GM23338 (cell line): ENCODE results near the gene CEP85. TPM values are rescaled to one million over a fixed set of nuclear protein-coding genes. Genes with fewer than 3 reads are reported as not detected.

Experiments used
- ATAC-seq: fragments of 200-7000 bp; cut with Tn5 transposase; 3 replicates; pipeline ENCODE4 v1.9.1; 2020
- DNase-seq: peaks from one replicate; pipeline ENCODE4 v3.0.0-alpha.2; 2015; ENCODE audit warnings: low spot score
- H2AFZ ChIP-seq: fragments of 200-600 bp; sonication (generic); 2 replicates; pipeline ENCODE4 v1.8.0; 2016; ENCODE audit warnings: antibody characterized with exemption, mild to moderate bottlenecking, moderate library complexity
- H3F3A ChIP-seq: fragments of 200-600 bp; sonication (generic); replicated peaks from 2 replicates; pipeline ENCODE4 v1.8.0; 2017; ENCODE audit warnings: antibody characterized with exemption, mixed run types, low read depth
- H3K27ac ChIP-seq: fragments of 200-600 bp; sonication (generic); 2 replicates; pipeline ENCODE4 v1.6.1; 2016; ENCODE audit warnings: low read depth
- H3K27me3 ChIP-seq: fragments of 200-600 bp; sonication (generic); 2 replicates; pipeline ENCODE4 v1.8.0; 2016; ENCODE audit warnings: mild to moderate bottlenecking, mixed run types, moderate library complexity; ENCODE audit not compliant: insufficient read depth
- H3K36me3 ChIP-seq: fragments of 200-600 bp; sonication (generic); 2 replicates; pipeline ENCODE4 v1.8.0; 2016; ENCODE audit warnings: mild to moderate bottlenecking; ENCODE audit not compliant: insufficient read depth
- H3K4me1 ChIP-seq: fragments of 200-600 bp; sonication (generic); 2 replicates; pipeline ENCODE4 v1.8.0; 2016; ENCODE audit warnings: mild to moderate bottlenecking, moderate library complexity; ENCODE audit not compliant: insufficient read depth
- H3K4me2 ChIP-seq: fragments of 200-600 bp; sonication (generic); 2 replicates; pipeline ENCODE4 v1.7.1; 2017; ENCODE audit warnings: mixed run types
- H3K4me3 ChIP-seq: fragments of 200-600 bp; sonication (generic); 2 replicates; pipeline ENCODE4 v1.6.1; 2016; ENCODE audit warnings: mixed run types
- H3K79me2 ChIP-seq: fragments of 200-600 bp; sonication (generic); replicated peaks from 2 replicates; pipeline ENCODE4 v1.8.0; 2017; ENCODE audit warnings: mild to moderate bottlenecking; ENCODE audit not compliant: insufficient read depth
- H3K9me2 ChIP-seq: fragments of 200-600 bp; sonication (generic); 2 replicates; pipeline ENCODE4 v1.8.0; 2017; ENCODE audit not compliant: insufficient read depth
- H4K20me1 ChIP-seq: fragments of 200-600 bp; sonication (generic); replicated peaks from 2 replicates; pipeline ENCODE4 v1.8.0; 2017; ENCODE audit warnings: mild to moderate bottlenecking; ENCODE audit not compliant: insufficient read depth
- H3K27ac Mint-ChIP-seq: 2 replicates; pipeline ENCODE4 v1.8.0; 2020; ENCODE audit warnings: inconsistent platforms, mild to moderate bottlenecking, moderate library complexity, mixed read lengths
- H3K27me3 Mint-ChIP-seq: 3 replicates; pipeline ENCODE4 v1.8.0; 2022; ENCODE audit warnings: low read depth, mild to moderate bottlenecking, moderate library complexity, mixed read lengths, inconsistent platforms; ENCODE audit not compliant: insufficient read depth, poor library complexity
- H3K36me3 Mint-ChIP-seq: 3 replicates; pipeline ENCODE4 v1.8.0; 2021; ENCODE audit warnings: low read depth, mild to moderate bottlenecking, inconsistent platforms, moderate library complexity, mixed read lengths
- H3K4me1 Mint-ChIP-seq: 3 replicates; pipeline ENCODE4 v1.8.0; 2020; ENCODE audit warnings: mild to moderate bottlenecking, inconsistent platforms, mixed read lengths
- H3K4me3 Mint-ChIP-seq: 3 replicates; pipeline ENCODE4 v1.8.0; 2021; ENCODE audit warnings: moderate library complexity, mild to moderate bottlenecking, inconsistent platforms, mixed read lengths
- H3K9me3 Mint-ChIP-seq: 3 replicates; pipeline ENCODE4 v1.8.0; 2020; ENCODE audit warnings: moderate library complexity, mild to moderate bottlenecking, inconsistent platforms, mixed read lengths
- EZH2 ChIP-seq: fragments of 200-600 bp; sonication (generic); IDR thresholded peaks from one replicate; pipeline ENCODE4 v1.8.0; 2017; ENCODE audit warnings: antibody characterized with exemption, mild to moderate bottlenecking, low read depth; ENCODE audit not compliant: unreplicated experiment
- EZH2phosphoT487 ChIP-seq: fragments of 200-600 bp; sonication (generic); IDR thresholded peaks from one replicate; pipeline ENCODE4 v1.8.1; 2018; ENCODE audit warnings: antibody characterized with exemption; ENCODE audit not compliant: unreplicated experiment
- JUNB ChIP-seq: IDR thresholded peaks from one replicate; pipeline ENCODE4 v1.6.1; 2016; ENCODE audit warnings: antibody characterized with exemption; ENCODE audit not compliant: unreplicated experiment
- NANOG ChIP-seq: IDR thresholded peaks from 2 replicates; pipeline ENCODE4 v1.6.1; 2016; ENCODE audit warnings: antibody characterized with exemption, borderline replicate concordance
- POLR2AphosphoS5 ChIP-seq: IDR thresholded peaks from 2 replicates; pipeline ENCODE4 v1.6.1; 2016; ENCODE audit warnings: antibody characterized with exemption, low read depth
- REST ChIP-seq: IDR thresholded peaks from one replicate; pipeline ENCODE4 v1.6.1; 2018; ENCODE audit warnings: antibody characterized with exemption; ENCODE audit not compliant: unreplicated experiment
- STAT1 ChIP-seq: IDR thresholded peaks from one replicate; pipeline ENCODE4 v1.6.1; 2016; ENCODE audit warnings: antibody characterized with exemption; ENCODE audit not compliant: unreplicated experiment
- polyA plus RNA-seq: library from polyadenylated mRNA; unstranded; fragments of >200 nt; fragmentation: Nextera tagmentation; extraction: Ambion mirVana; gene quantifications from 2 replicates; pipeline ENCODE4 v1.2.1, GENCODE V29; 2016
- total RNA-seq: library from RNA; depleted of rRNA; stranded (reverse); fragments of >200 nt; shearing (Covaris generic); gene quantifications from 2 replicates; pipeline ENCODE4 v1.2.3, GENCODE V29; 2014
- TF ChIP-seq, protein P1 (sequence below): fragments of 250-450 bp; sonication (Bioruptor Pico); IDR thresholded peaks from 2 replicates; pipeline ENCODE4 v1.5.0; 2020; ENCODE audit warnings: mild to moderate bottlenecking, moderate library complexity
- TF ChIP-seq, protein P2 (sequence below): IDR thresholded peaks from 2 replicates; pipeline ENCODE4 v1.6.1; 2016; ENCODE audit warnings: antibody characterized with exemption
- TF ChIP-seq, protein P3 (sequence below), 2 experiments: fragments of 200-600 bp in 1 of 2; sonication (generic) in 1 of 2; conservative IDR thresholded peaks; 2 replicates each; pipeline versions ENCODE4 v1.5.1 to v1.6.1; 2016 to 2017; ENCODE audit warnings: antibody characterized with exemption in 2 of 2, low read depth in 2 of 2, mild to moderate bottlenecking in 2 of 2, moderate library complexity in 1 of 2

CEP85 gene
- total and polyA plus RNA-seq, 2 experiments from 2014 or later, result 12.8 to 36.8 TPM

DNA sequence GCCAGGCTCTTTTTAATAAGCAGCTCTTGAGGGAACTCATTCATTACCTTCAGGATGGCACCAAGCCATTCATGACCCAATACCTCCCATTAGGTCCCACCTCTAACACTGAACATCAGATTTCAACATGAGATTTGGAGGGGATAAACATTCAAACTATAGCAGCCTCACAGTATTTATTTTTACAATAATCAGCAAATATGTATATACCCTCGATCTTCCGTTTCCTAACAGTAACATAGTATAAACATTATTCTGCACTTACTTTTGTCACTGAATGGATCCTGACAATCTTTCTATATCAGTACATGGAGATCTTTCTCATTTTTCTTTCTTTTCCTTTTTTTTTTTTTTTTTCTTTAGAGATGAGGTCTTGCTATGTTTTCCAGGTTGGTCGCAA, 38.2 kb upstream of the CEP85 start (continued):
- TF ChIP-seq, protein P1, sequence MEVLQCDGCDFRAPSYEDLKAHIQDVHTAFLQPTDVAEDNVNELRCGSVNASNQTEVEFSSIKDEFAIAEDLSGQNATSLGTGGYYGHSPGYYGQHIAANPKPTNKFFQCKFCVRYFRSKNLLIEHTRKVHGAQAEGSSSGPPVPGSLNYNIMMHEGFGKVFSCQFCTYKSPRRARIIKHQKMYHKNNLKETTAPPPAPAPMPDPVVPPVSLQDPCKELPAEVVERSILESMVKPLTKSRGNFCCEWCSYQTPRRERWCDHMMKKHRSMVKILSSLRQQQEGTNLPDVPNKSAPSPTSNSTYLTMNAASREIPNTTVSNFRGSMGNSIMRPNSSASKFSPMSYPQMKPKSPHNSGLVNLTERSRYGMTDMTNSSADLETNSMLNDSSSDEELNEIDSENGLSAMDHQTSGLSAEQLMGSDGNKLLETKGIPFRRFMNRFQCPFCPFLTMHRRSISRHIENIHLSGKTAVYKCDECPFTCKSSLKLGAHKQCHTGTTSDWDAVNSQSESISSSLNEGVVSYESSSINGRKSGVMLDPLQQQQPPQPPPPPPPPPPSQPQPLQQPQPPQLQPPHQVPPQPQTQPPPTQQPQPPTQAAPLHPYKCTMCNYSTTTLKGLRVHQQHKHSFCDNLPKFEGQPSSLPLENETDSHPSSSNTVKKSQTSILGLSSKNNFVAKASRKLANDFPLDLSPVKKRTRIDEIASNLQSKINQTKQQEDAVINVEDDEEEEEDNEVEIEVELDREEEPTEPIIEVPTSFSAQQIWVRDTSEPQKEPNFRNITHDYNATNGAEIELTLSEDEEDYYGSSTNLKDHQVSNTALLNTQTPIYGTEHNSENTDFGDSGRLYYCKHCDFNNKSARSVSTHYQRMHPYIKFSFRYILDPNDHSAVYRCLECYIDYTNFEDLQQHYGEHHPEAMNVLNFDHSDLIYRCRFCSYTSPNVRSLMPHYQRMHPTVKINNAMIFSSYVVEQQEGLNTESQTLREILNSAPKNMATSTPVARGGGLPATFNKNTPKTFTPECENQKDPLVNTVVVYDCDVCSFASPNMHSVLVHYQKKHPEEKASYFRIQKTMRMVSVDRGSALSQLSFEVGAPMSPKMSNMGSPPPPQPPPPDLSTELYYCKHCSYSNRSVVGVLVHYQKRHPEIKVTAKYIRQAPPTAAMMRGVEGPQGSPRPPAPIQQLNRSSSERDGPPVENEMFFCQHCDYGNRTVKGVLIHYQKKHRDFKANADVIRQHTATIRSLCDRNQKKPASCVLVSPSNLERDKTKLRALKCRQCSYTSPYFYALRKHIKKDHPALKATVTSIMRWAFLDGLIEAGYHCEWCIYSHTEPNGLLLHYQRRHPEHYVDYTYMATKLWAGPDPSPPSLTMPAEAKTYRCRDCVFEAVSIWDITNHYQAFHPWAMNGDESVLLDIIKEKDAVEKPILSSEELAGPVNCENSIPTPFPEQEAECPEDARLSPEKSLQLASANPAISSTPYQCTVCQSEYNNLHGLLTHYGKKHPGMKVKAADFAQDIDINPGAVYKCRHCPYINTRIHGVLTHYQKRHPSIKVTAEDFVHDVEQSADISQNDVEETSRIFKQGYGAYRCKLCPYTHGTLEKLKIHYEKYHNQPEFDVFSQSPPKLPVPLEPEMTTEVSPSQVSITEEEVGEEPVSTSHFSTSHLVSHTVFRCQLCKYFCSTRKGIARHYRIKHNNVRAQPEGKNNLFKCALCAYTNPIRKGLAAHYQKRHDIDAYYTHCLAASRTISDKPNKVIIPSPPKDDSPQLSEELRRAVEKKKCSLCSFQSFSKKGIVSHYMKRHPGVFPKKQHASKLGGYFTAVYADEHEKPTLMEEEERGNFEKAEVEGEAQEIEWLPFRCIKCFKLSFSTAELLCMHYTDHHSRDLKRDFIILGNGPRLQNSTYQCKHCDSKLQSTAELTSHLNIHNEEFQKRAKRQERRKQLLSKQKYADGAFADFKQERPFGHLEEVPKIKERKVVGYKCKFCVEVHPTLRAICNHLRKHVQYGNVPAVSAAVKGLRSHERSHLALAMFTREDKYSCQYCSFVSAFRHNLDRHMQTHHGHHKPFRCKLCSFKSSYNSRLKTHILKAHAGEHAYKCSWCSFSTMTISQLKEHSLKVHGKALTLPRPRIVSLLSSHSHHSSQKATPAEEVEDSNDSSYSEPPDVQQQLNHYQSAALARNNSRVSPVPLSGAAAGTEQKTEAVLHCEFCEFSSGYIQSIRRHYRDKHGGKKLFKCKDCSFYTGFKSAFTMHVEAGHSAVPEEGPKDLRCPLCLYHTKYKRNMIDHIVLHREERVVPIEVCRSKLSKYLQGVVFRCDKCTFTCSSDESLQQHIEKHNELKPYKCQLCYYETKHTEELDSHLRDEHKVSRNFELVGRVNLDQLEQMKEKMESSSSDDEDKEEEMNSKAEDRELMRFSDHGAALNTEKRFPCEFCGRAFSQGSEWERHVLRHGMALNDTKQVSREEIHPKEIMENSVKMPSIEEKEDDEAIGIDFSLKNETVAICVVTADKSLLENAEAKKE (CRISPR knock-in tag), result no peak
- TF ChIP-seq, protein P2, sequence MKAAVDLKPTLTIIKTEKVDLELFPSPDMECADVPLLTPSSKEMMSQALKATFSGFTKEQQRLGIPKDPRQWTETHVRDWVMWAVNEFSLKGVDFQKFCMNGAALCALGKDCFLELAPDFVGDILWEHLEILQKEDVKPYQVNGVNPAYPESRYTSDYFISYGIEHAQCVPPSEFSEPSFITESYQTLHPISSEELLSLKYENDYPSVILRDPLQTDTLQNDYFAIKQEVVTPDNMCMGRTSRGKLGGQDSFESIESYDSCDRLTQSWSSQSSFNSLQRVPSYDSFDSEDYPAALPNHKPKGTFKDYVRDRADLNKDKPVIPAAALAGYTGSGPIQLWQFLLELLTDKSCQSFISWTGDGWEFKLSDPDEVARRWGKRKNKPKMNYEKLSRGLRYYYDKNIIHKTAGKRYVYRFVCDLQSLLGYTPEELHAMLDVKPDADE, result no peak

DNA sequence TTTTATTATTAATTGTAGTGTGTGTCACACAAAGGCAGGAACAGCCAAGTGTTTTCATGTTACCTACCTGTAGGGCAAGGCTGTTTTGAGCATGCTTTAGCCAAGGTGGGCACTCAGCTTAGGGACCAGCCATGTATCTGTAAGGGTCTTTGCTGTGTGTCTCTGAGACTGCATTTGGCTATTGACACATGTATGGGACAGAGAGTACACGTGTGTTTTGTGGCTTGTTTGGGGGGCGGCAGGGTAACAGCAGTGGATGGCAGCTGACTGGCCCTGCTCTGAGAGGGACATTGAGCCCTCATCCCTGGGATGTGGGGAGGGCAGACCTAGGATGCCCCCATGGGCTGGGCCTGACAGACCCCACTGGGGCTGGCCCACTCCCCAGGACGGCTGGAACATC, 36.7 kb upstream of the CEP85 start:
- H3K4me1 Mint-ChIP-seq, result peaks cover 25% of the 10 kb centered on the region
- no peaks in the 10 kb centered on the region for H3F3A ChIP-seq
- no peak for TF ChIP-seq EZH2phosphoT487
- TF ChIP-seq, protein P3, sequence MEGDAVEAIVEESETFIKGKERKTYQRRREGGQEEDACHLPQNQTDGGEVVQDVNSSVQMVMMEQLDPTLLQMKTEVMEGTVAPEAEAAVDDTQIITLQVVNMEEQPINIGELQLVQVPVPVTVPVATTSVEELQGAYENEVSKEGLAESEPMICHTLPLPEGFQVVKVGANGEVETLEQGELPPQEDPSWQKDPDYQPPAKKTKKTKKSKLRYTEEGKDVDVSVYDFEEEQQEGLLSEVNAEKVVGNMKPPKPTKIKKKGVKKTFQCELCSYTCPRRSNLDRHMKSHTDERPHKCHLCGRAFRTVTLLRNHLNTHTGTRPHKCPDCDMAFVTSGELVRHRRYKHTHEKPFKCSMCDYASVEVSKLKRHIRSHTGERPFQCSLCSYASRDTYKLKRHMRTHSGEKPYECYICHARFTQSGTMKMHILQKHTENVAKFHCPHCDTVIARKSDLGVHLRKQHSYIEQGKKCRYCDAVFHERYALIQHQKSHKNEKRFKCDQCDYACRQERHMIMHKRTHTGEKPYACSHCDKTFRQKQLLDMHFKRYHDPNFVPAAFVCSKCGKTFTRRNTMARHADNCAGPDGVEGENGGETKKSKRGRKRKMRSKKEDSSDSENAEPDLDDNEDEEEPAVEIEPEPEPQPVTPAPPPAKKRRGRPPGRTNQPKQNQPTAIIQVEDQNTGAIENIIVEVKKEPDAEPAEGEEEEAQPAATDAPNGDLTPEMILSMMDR (conservative IDR thresholded peaks at IDR 0.05; ENCODE audit: low read depth in 2 of 2), result no peak
- TF ChIP-seq EZH2, result no peak
- no peak for TF ChIP-seq STAT1
- TF ChIP-seq POLR2AphosphoS5, result no peak
- TF ChIP-seq NANOG, result no peak
- no peak for TF ChIP-seq JUNB
- TF ChIP-seq REST, result no peak

More for the DNA sequence above, 36.7 kb upstream of the CEP85 start:
- Histone ChIP-seq H3K79me2 (no peaks in the 10 kb centered on the region), H3K4me3 (no peak overlapping the region), H3K36me3 (no peaks in the 10 kb centered on the region), H3K9me2 (no peaks in the 10 kb centered on the region), H3K27me3 (no peaks in the 10 kb centered on the region), H3K27ac (no peak overlapping the region), H4K20me1 (no peaks in the 10 kb centered on the region), H3K4me1 (no peaks in the 10 kb centered on the region), H3K4me2 (no peak overlapping the region), H2AFZ (no peak overlapping the region)
- H3K36me3 Mint-ChIP-seq, result no peaks in the 10 kb centered on the region
- ATAC-seq, result no peak
- H3K9me3 Mint-ChIP-seq, result no peaks in the 10 kb centered on the region
- H3K27me3 Mint-ChIP-seq, result peaks cover 15% of the 10 kb centered on the region
- no peak overlapping the region for H3K4me3 Mint-ChIP-seq
- DNase-seq, result no peak
- H3K27ac Mint-ChIP-seq, result no peak overlapping the region
